GM10266 (cell line): ENCODE measurements around the gene ECSIT.
A peak's percentile ranks its signal among the peaks of the same experiment; 100 is the strongest.
"Not testable (repeated sequence)": the region's sequence is repeated elsewhere in the genome, so short reads cannot be mapped to it uniquely, and the experiment has no call there.

ENCODE experiments used
- DNase-seq: peaks from one replicate; pipeline ENCODE4 v3.0.0; 2012; ENCODE audit errors: extremely low spot score
- CTCF ChIP-seq: IDR thresholded peaks from 2 replicates; pipeline ENCODE4 v1.5.1; 2012; ENCODE audit warnings: mild to moderate bottlenecking, low read depth; ENCODE audit not compliant: control insufficient read depth, insufficient read depth; ENCODE audit errors: missing control alignments

Gene ECSIT

GRCh38 chr19:11566164-11566563, 37.2 kb upstream of the ECSIT start:
- no peak for DNase-seq
- no peak for TF ChIP-seq CTCF

GRCh38 chr19:11565649-11565980, 36.7 kb upstream of the ECSIT start:
- DNase-seq: not testable (repeated sequence)

- DNase-seq: not testable (repeated sequence)
Measured at GRCh38 chr19:11564082-11564807, 35.3 kb upstream of the ECSIT start.

- DNase-seq: no peak
- TF ChIP-seq CTCF: no peak
Measured at GRCh38 chr19:11563532-11563931, 34.6 kb upstream of the ECSIT start.

- peak; percentile 68 for TF ChIP-seq CTCF
Measured at GRCh38 chr19:11560404-11561051, 31.6 kb upstream of the ECSIT start.

GRCh38 chr19:11558881-11559828, 30.2 kb upstream of the ECSIT start, which contains the start of gene ELOF1:
Gene ELOF1 (minus strand): TSS chr19:11559230. CDS start chr19:11554347, 4,883 bp downstream.
- TF ChIP-seq CTCF: peak; percentile 13
- peak; percentile 95 for DNase-seq

More at GRCh38 chr19:11560404-11561051, 31.6 kb upstream of the ECSIT start:
- peak; percentile 69 for DNase-seq

- no peak for DNase-seq
Measured at GRCh38 chr19:11556634-11557420, 27.9 kb upstream of the ECSIT start.

More at GRCh38 chr19:11556634-11557420, 27.9 kb upstream of the ECSIT start:
- no peak for TF ChIP-seq CTCF
